ENCODE data around the gene PCDHA1.
A peak's percentile ranks its signal among the peaks of the same experiment; 100 is the strongest.
"Not testable (repeated sequence)": the region's sequence is repeated elsewhere in the genome, so short reads cannot be mapped to it uniquely, and the experiment has no call there.

PCDHA1 gene

DNA sequence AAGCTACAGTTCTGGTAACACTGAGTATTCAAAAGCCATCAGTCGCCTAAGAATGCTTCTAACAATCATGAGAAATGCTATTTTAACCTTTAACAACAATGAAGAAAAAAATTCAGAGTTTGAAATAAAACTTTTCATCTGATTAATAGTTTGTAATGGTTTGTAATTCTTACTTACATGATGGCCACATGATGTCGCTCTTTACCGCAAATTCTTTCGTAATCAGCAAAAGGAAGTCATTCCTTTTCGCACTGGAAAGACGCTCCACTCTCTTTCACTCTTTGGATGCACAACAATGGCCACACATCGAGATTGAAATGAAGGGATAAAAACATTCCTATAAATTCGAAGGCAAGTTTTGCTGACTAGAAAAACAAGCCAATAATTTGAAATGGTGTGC lies 48.1 kb downstream of the PCDHA1 start, which contains the start of gene PCDHA7:
PCDHA7 (plus strand) TSS at position 277 of the 400 bp plus-strand sequence; CDS start at position 392, 115 bp downstream.
- Histone ChIP-seq H3K9me3 (ENCODE audit: control insufficient read depth in 1 of 2, low read length in 2 of 2) (peaks cover 20 to 23% of the 10 kb centered on the region in 2 donors), H3K9ac (ENCODE audit: low read depth in 1 of 2, low read length in 2 of 2) (no peak within 1 kb of the TSS), H3K36me3 (ENCODE audit: control insufficient read depth in 1 of 2, insufficient read depth in 2 of 2, low read length in 2 of 2) (no peaks in the 10 kb centered on the region), H3K27me3 (ENCODE audit: control insufficient read depth in 1 of 2, insufficient read depth in 2 of 2, low read length in 2 of 2) (no peaks in the 10 kb centered on the region), H3K4me1 (ENCODE audit: control insufficient read depth in 1 of 2, insufficient read depth in 2 of 2, low read length in 2 of 2) (no peaks in the 10 kb centered on the region), H3K27ac (ENCODE audit: low read depth, low read length) (no peak within 1 kb of the TSS), H3K4me3 (ENCODE audit: low read depth in 1 of 2, low read length in 2 of 2) (peak within 1 kb of the TSS; percentile 2 to 29)

GRCh38 chr5:140834439-140835008 lies 48.6 kb downstream of the PCDHA1 start:
- H3K9me3 ChIP-seq (ENCODE audit: control insufficient read depth in 1 of 2, low read length in 2 of 2), result peaks cover 20 to 23% of the 10 kb centered on the region in 2 donors
- not testable (repeated sequence) for H3K36me3 ChIP-seq (ENCODE audit: control insufficient read depth in 1 of 2, insufficient read depth in 2 of 2, low read length in 2 of 2); H3K27ac ChIP-seq (ENCODE audit: low read depth, low read length); H3K9ac ChIP-seq (ENCODE audit: low read depth in 1 of 2, low read length in 2 of 2); H3K4me1 ChIP-seq (ENCODE audit: control insufficient read depth in 1 of 2, insufficient read depth in 2 of 2, low read length in 2 of 2); H3K27me3 ChIP-seq (ENCODE audit: control insufficient read depth in 1 of 2, insufficient read depth in 2 of 2, low read length in 2 of 2)
- peak overlapping the region; percentile 2 to 29 for H3K4me3 ChIP-seq (ENCODE audit: low read depth in 1 of 2, low read length in 2 of 2)

GRCh38 chr5:140835622-140836510 lies 49.9 kb downstream of the PCDHA1 start:
- no peaks in the 10 kb centered on the region for H3K27me3 ChIP-seq (ENCODE audit: control insufficient read depth in 1 of 2, insufficient read depth in 2 of 2, low read length in 2 of 2)
- H3K4me3 ChIP-seq (ENCODE audit: low read depth in 1 of 2, low read length in 2 of 2), result no peak overlapping the region
- H3K9me3 ChIP-seq (ENCODE audit: control insufficient read depth in 1 of 2, low read length in 2 of 2), result peaks cover 19 to 21% of the 10 kb centered on the region in 2 donors
- H3K9ac ChIP-seq (ENCODE audit: low read depth in 1 of 2, low read length in 2 of 2), result no peak overlapping the region
- no peaks in the 10 kb centered on the region for H3K36me3 ChIP-seq (ENCODE audit: control insufficient read depth in 1 of 2, insufficient read depth in 2 of 2, low read length in 2 of 2)
- H3K27ac ChIP-seq (ENCODE audit: low read depth, low read length), result no peak overlapping the region
- H3K4me1 ChIP-seq (ENCODE audit: control insufficient read depth in 1 of 2, insufficient read depth in 2 of 2, low read length in 2 of 2), result no peaks in the 10 kb centered on the region

- H3K9me3 ChIP-seq (ENCODE audit: control insufficient read depth in 1 of 2, low read length in 2 of 2), result peaks cover 6 to 18% of the 10 kb centered on the region in 2 donors
- no peak within 1 kb of the TSS for H3K4me3 ChIP-seq (ENCODE audit: low read depth in 1 of 2, low read length in 2 of 2)
- H3K9ac ChIP-seq (ENCODE audit: low read depth in 1 of 2, low read length in 2 of 2), result no peak within 1 kb of the TSS
- H3K27ac ChIP-seq (ENCODE audit: low read depth, low read length), result no peak within 1 kb of the TSS
- H3K4me1 ChIP-seq (ENCODE audit: control insufficient read depth in 1 of 2, insufficient read depth in 2 of 2, low read length in 2 of 2), result no peaks in the 10 kb centered on the region
- H3K27me3 ChIP-seq (ENCODE audit: control insufficient read depth in 1 of 2, insufficient read depth in 2 of 2, low read length in 2 of 2), result no peaks in the 10 kb centered on the region
- no peaks in the 10 kb centered on the region for H3K36me3 ChIP-seq (ENCODE audit: control insufficient read depth in 1 of 2, insufficient read depth in 2 of 2, low read length in 2 of 2)
Measured at GRCh38 chr5:140840978-140841962, 55.3 kb downstream of the PCDHA1 start, which contains the start of gene PCDHA8. PCDHA8 (plus strand) TSS chr5:140841187; CDS start chr5:140841322, 135 bp downstream.

GRCh38 chr5:140842798-140843733 lies 57.1 kb downstream of the PCDHA1 start:
- H3K27me3 ChIP-seq (ENCODE audit: control insufficient read depth in 1 of 2, insufficient read depth in 2 of 2, low read length in 2 of 2), result no peaks in the 10 kb centered on the region
- H3K27ac ChIP-seq (ENCODE audit: low read depth, low read length), result no peak overlapping the region
- no peak overlapping the region for H3K9ac ChIP-seq (ENCODE audit: low read depth in 1 of 2, low read length in 2 of 2)
- no peaks in the 10 kb centered on the region for H3K4me1 ChIP-seq (ENCODE audit: control insufficient read depth in 1 of 2, insufficient read depth in 2 of 2, low read length in 2 of 2)
- H3K4me3 ChIP-seq (ENCODE audit: low read depth in 1 of 2, low read length in 2 of 2), result no peak overlapping the region
- H3K9me3 ChIP-seq (ENCODE audit: control insufficient read depth in 1 of 2, low read length in 2 of 2), result peaks cover 4 to 17% of the 10 kb centered on the region in 2 donors
- H3K36me3 ChIP-seq (ENCODE audit: control insufficient read depth in 1 of 2, insufficient read depth in 2 of 2, low read length in 2 of 2), result no peaks in the 10 kb centered on the region

- H3K9ac ChIP-seq (ENCODE audit: low read depth in 1 of 2, low read length in 2 of 2); H3K4me1 ChIP-seq (ENCODE audit: control insufficient read depth in 1 of 2, insufficient read depth in 2 of 2, low read length in 2 of 2); H3K27me3 ChIP-seq (ENCODE audit: control insufficient read depth in 1 of 2, insufficient read depth in 2 of 2, low read length in 2 of 2); H3K36me3 ChIP-seq (ENCODE audit: control insufficient read depth in 1 of 2, insufficient read depth in 2 of 2, low read length in 2 of 2); H3K4me3 ChIP-seq (ENCODE audit: low read depth in 1 of 2, low read length in 2 of 2); H3K27ac ChIP-seq (ENCODE audit: low read depth, low read length): not testable (repeated sequence)
- peaks cover 0 to 14% of the 10 kb centered on the region in 2 donors for H3K9me3 ChIP-seq (ENCODE audit: control insufficient read depth in 1 of 2, low read length in 2 of 2)
Measured at GRCh38 chr5:140848139-140849102, 62.5 kb downstream of the PCDHA1 start, which contains the start of gene PCDHA9. PCDHA9 (plus strand) TSS chr5:140848382; CDS start chr5:140848496, 114 bp downstream.

- H3K27ac ChIP-seq (ENCODE audit: low read depth, low read length); H3K9ac ChIP-seq (ENCODE audit: low read depth in 1 of 2, low read length in 2 of 2); H3K4me1 ChIP-seq (ENCODE audit: control insufficient read depth in 1 of 2, insufficient read depth in 2 of 2, low read length in 2 of 2); H3K4me3 ChIP-seq (ENCODE audit: low read depth in 1 of 2, low read length in 2 of 2); H3K36me3 ChIP-seq (ENCODE audit: control insufficient read depth in 1 of 2, insufficient read depth in 2 of 2, low read length in 2 of 2); H3K27me3 ChIP-seq (ENCODE audit: control insufficient read depth in 1 of 2, insufficient read depth in 2 of 2, low read length in 2 of 2): not testable (repeated sequence)
- peaks cover 0 to 14% of the 10 kb centered on the region in 2 donors for H3K9me3 ChIP-seq (ENCODE audit: control insufficient read depth in 1 of 2, low read length in 2 of 2)
Measured at GRCh38 chr5:140849831-140850634, 64.1 kb downstream of the PCDHA1 start.
